Measurements from ENCODE around the gene CCL20.

DNA sequence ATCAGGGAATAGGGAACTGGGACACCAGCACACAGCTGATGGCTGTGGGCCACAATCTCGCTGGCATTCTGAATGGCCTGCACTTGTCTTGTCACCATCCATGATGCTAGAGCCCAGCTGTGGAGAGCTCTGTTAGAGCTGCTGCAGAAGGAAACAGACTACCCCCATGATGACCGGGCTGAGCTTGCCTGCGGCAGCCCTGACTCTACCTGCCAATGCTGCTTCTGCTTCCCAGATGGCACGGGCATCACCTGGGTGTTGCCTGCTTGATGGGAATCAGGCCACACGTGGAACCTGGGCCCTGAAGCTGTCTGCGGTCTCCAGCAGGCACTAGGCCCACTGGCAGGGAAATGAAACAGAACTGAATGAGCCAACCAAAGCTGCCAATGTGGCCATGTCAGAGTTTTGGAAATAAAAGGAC lies 46.6 kb downstream of the CCL20 start:
- TF ChIP-seq POLR2A (IDR thresholded peaks at IDR 0.05), result no peak
- TF ChIP-seq, protein P1, sequence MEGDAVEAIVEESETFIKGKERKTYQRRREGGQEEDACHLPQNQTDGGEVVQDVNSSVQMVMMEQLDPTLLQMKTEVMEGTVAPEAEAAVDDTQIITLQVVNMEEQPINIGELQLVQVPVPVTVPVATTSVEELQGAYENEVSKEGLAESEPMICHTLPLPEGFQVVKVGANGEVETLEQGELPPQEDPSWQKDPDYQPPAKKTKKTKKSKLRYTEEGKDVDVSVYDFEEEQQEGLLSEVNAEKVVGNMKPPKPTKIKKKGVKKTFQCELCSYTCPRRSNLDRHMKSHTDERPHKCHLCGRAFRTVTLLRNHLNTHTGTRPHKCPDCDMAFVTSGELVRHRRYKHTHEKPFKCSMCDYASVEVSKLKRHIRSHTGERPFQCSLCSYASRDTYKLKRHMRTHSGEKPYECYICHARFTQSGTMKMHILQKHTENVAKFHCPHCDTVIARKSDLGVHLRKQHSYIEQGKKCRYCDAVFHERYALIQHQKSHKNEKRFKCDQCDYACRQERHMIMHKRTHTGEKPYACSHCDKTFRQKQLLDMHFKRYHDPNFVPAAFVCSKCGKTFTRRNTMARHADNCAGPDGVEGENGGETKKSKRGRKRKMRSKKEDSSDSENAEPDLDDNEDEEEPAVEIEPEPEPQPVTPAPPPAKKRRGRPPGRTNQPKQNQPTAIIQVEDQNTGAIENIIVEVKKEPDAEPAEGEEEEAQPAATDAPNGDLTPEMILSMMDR (IDR thresholded peaks at IDR 0.05), result no peak

All from adrenal gland (tissue), 5 donors.